HG03095 (cell line): ENCODE data around the gene ASIC2.

Source experiments
- ATAC-seq: cut with Tn5 transposase; IDR thresholded peaks from one replicate; pipeline ENCODE4 v1.9.1; 2021; ENCODE audit warnings: moderate library complexity; ENCODE audit not compliant: unreplicated experiment

The ASIC2 gene

GRCh38 chr17:33292981-33293867 lies at the start of gene ASIC2:
TSS of gene ASIC2 (minus strand) at chr17:33293295.
- ATAC-seq: no peak

DNA sequence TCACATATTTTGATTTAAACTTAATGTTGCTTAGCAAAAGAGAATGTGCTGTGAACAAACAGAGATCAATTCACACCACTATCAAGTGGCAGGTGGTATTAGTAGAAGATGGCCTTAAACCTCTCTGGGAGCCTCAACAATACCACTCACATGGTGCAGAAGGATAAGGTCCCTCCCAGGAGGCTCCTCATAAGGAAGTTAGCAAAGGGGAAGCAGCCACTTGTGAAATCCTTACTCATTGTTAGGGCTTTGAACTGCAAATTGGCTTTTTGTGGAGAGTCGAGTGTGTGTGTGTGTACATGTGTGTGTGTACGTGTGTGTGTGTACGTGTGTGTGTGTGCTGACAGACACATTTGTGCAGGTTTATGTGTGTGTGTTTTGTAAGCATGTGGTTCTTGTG lies 48.9 kb upstream of the ASIC2 start:
- ATAC-seq: no peak

- no peak for ATAC-seq
Measured at GRCh38 chr17:33338242-33338641, 45.1 kb upstream of the ASIC2 start.

DNA sequence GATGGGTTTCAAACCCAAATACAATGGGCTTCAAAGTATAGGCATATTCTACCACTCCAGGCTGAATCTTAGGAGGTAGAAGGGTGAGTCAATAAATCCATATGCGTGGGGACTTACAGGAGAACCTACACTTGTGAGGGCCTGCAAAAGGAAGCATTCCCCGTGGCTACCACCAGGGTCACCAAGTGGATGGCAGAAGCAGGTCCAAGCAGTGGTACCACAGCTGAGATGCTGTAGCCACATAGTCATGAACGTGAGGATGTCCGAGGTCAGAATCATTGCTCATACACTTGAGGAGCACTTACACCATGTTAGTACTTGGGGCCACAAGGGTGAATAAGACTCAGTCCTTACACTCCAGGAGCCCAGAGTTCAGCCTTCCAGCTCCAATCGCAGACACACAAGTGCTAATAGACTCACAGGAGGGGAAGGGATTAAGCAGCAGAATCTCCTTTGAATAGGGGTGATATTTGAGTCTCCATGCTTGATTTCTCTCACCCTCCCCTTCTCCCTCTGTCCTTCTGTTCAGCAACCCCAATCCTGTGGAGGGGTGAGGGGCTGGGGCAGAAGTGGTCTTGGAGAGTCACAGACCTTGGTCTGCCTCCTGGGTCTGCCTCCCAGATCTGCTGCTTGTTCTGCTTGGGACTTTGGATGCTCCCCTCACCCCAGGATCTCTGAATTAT lies 42.5 kb upstream of the ASIC2 start:
- ATAC-seq: no peak

- no peak for ATAC-seq
Measured at GRCh38 chr17:33334703-33335102, 41.6 kb upstream of the ASIC2 start.

DNA sequence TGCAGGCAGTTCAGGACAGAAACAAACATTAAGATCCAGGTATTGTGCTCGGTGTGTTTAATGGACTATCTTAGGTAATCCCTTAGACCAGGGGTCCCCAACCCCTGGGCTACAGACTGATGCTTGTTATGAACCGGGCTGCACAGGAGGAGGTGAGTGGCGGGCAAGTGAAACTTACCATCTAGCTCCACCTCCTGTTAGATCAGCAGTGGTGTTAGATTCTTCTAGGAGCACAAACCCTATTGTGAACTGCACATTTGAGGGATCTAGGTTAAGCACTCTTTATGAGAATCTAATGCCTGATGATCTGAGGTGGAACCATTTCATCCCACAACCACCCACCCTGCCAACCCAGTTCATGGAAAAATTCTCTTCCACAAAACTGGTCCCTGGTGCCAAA lies 37.8 kb upstream of the ASIC2 start:
- no peak for ATAC-seq

GRCh38 chr17:33328129-33328528 lies 35.0 kb upstream of the ASIC2 start:
- ATAC-seq: no peak

DNA sequence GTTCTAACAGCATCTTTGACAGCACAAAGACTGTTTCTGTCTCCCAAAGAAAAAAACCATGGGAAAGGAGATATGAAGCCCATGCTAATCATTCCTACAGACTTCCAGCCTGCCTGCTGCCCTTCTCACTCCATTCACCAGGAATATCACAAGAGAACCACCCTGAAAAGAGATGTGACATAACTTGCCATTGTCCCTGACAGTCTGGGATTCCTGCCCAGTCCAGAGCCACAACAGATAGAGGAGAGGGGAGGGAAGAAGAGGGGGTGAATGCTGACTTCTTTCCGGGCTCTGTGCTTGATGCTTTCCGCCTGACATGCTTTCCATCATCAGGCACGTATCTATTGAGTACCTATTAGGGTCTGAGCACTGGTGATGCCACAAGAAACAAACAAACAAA lies 31.6 kb upstream of the ASIC2 start:
- no peak for ATAC-seq

GRCh38 chr17:33322063-33322462 lies 29.0 kb upstream of the ASIC2 start:
- no peak for ATAC-seq

DNA sequence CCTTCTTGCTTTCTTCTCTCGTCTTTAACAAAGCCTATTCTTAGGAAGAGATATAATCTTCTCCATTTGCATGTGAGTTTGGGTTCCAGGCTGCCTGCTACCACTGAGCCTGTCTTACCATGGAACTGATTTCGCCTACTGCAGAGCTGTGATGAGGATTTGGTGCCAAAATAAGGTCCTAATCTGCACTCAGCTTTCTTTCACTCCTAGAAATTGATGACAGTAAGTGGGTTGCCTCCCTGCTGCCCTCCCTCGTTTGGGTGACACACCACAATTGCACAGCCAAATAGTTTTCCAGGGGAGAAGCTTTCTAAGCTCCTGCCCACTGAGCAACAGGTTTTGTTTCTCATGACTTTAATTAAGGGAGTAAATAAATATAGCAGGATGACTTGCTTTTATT lies 25.1 kb upstream of the ASIC2 start:
- ATAC-seq: no peak

DNA sequence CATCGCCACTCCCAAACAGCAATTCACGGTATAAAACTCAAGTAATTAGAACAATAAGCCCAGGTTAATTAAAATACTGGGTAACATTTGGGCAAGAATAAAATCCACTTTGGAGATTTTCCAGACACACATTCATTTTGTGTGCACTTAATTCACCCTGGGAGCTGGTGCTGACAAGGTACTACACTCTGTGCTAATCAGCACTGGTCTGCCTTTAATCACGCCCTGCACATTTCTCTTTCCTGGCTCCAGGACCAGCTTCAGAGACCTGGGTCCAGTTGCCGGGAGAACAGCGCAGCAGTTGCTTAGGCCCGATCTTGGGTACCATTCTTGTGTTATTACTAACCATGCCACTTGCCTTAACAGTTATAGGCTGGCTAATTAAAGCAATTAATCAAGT lies 23.7 kb upstream of the ASIC2 start:
- ATAC-seq: no peak

- no peak for ATAC-seq
Measured at GRCh38 chr17:33310296-33310695, 17.2 kb upstream of the ASIC2 start.

DNA sequence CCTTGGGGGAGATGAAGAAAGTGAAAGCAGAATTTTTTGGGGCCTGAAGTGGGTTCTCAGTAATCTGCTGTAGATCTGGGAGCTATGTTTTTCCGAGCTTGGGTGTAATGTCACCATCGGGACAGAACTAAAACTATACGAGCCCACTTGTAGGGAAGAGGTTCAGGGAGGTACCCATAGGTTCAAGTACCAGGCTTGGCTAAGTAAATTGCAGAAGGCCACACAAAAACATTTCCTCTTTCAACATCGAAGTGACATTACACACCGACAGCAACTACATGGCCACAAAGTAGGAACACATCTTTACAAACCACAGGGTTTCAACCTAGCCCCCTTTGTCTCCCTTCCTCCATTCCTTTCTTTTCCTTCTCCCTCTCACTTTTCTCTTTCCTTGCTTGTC lies 10.2 kb upstream of the ASIC2 start:
- ATAC-seq: no peak

- no peak for ATAC-seq
Measured at GRCh38 chr17:33302394-33302793, 9.3 kb upstream of the ASIC2 start.

GRCh38 chr17:33300241-33300640 lies 7.1 kb upstream of the ASIC2 start:
- ATAC-seq: no peak

- ATAC-seq: no peak
Measured at GRCh38 chr17:33299115-33299514, 6.0 kb upstream of the ASIC2 start.

- no peak for ATAC-seq
Measured at GRCh38 chr17:33297643-33298042, 4.5 kb upstream of the ASIC2 start.

DNA sequence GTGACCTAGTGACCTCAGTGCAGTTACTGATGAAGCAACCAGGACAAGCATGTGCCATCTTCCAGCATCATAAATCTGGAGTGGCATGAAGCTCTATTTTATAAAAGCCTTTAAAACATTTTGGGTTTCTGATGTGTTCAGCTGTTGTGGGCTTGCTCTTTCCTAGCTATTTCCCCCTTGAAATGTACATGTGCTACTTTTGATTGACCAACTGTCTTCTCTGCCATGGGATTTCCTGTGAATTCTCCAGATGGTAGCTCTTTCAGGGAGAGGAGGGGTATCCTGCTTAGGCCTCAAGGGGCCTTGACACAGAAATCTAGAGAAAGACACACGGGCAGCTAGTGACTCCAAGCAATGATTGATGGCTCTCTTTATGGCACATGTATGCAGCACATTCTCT lies 1.9 kb upstream of the ASIC2 start:
- ATAC-seq: no peak

GRCh38 chr17:33292201-33292980 lies 704 bp downstream of the ASIC2 start:
- ATAC-seq: no peak

DNA sequence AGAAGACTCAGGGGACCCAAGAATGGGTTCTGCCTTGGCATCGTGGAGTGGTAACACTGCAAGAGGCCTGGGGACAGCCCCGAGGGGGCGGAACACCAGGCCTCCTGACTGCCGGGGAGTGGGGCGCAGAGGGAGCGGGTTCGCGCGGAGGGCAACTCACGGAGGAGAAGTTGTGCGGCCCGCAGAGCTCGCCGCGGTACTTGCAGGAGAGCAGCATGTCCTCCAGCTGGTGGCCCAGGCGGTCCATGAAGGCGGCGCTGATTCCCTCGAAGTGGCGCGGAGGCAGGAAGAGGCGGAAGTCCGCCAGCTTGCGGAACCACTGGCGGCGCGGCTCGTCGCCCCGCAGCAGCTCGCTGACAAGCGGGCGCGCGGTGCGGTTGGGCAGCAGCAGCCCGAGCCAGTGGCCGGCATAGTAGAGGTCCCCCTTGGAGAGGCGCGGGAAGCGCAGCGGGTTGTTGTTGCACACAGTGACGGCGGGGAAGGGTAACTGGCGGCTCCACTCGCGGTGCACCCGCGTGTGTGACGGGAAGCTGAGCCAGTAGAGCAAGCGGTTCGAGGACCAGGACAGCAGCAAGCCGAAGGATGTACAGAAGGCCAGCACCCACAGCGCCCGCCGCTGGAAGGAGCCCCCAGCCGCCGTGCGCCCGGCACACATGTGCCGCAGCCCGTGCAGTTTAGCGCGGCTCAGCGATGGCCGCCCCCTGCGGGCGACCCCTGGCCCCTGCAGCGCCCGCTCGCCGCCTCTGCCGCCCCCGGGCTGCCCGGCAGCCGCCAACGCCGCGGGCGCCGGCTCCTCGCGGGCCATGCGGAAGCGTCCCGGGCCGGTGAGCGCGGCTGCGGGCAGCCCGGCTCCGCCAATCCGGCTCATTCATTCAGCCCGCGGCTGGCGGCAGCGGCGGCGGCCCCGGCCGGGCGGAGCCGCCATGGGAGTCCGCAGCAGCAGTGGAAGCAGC lies 1.6 kb downstream of the ASIC2 start:
- ATAC-seq: no peak

DNA sequence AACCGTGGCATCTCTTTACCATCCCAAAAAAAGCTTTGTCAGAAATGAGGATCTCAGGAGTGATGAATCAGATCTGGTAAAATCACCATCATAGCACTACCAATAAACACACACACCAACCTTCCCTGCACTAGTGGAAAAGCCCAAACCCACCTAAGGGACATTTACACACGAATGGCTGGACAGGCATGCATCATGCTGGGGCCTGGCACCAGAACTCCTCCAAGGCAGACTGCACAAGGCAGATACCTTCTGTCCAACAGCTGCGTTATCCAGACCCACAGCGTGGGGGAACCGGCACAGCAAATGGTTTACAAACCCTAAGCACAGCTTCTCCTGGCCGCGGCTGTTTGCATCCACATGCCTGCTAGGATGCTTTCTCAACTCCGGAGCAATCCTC lies 2.8 kb downstream of the ASIC2 start:
- ATAC-seq: no peak
